HCT116 (cell line): ENCODE results near the gene SLC51A.

Source experiments
- CTCF ChIP-seq, 3 experiments: fragments of 200-600 bp in 1 of 3; sonication (generic) in 1 of 3; IDR thresholded peaks in 2 of 3; conservative IDR thresholded peaks in 1 of 3; 2 replicates each; pipeline ENCODE4 v1.5.1; 2012 to 2017; ENCODE audit warnings: low read depth in 2 of 3, low read length in 2 of 3, antibody characterized with exemption in 1 of 3, borderline replicate concordance in 1 of 3, control low read depth in 1 of 3, mild to moderate bottlenecking in 1 of 3, mixed read lengths in 1 of 3, mixed run types in 1 of 3, moderate library complexity in 1 of 3; ENCODE audit not compliant: insufficient read depth in 1 of 3
- EZH2 ChIP-seq: fragments of 200-600 bp; sonication (generic); IDR thresholded peaks from 2 replicates; pipeline ENCODE4 v1.6.1; 2017; ENCODE audit warnings: antibody characterized with exemption, mixed run types
- EZH2phosphoT487 ChIP-seq: fragments of 200-600 bp; IDR thresholded peaks from 2 replicates; pipeline ENCODE4 v1.6.1; 2018; ENCODE audit warnings: antibody characterized with exemption, borderline replicate concordance
- JUND ChIP-seq: IDR thresholded peaks from 2 replicates; pipeline ENCODE4 v1.6.1; 2012
- POLR2A ChIP-seq: IDR thresholded peaks from 2 replicates; pipeline ENCODE4 v1.7.0; 2011; ENCODE audit warnings: borderline replicate concordance; ENCODE audit not compliant: insufficient read depth, insufficient read length; ENCODE audit errors: extremely low read depth
- RAD21 ChIP-seq: IDR thresholded peaks from 2 replicates; pipeline ENCODE4 v1.6.1; 2012; ENCODE audit warnings: low read depth, mild to moderate bottlenecking
- REST ChIP-seq: IDR thresholded peaks from 2 replicates; pipeline ENCODE4 v1.6.1; 2012; ENCODE audit warnings: low read depth
- SP1 ChIP-seq: IDR thresholded peaks from 2 replicates; pipeline ENCODE4 v1.6.1; 2012; ENCODE audit warnings: low read depth
- ZFX ChIP-seq: fragments of 450-650 bp; IDR thresholded peaks from 2 replicates; pipeline ENCODE4 v1.6.1; 2017

GRCh38 chr3:196275126-196275525, 58.8 kb downstream of the SLC51A start:
- no peak for TF ChIP-seq REST
- TF ChIP-seq RAD21: no peak
- TF ChIP-seq EZH2: no peak
- no peak for TF ChIP-seq CTCF (IDR thresholded peaks at IDR 0.05 in 2 of 3, conservative IDR thresholded peaks at IDR 0.05 in 1 of 3; ENCODE audit: borderline replicate concordance in 1 of 3, insufficient read depth in 1 of 3, low read depth in 2 of 3, low read length in 2 of 3)
- TF ChIP-seq POLR2A: no peak
- no peak for TF ChIP-seq SP1
- TF ChIP-seq JUND: no peak
- TF ChIP-seq EZH2phosphoT487: no peak
- TF ChIP-seq ZFX: no peak
